VCaP (cell line): ENCODE measurements around the gene MYLK2.
"Not testable (repeated sequence)": the region's sequence is repeated elsewhere in the genome, so short reads cannot be mapped to it uniquely, and the experiment has no call there.

Experiments used
- H3K27ac ChIP-seq: fragments of 450-650 bp; 2 replicates; pipeline ENCODE4 v1.5.1; 2017
- TF ChIP-seq, protein P1 (sequence below): fragments of 450-650 bp; conservative IDR thresholded peaks from 2 replicates; pipeline ENCODE4 v1.5.1; 2017; ENCODE audit warnings: mild to moderate bottlenecking, moderate library complexity

Gene MYLK2

DNA sequence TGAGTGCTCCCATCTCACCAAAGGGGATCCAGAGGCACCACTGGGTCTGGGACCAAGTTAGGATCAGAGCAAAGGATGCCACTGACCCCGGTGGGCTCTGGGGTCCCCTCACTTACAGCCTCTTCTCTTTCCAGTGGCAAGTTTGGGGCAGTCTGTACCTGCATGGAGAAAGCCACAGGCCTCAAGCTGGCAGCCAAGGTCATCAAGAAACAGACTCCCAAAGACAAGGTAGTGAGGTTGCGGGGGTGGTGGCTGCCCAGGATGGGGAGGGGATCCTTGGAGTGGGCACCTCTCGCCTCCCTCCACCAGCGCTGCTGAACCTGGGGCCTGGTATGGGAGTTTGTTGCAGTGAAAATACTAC lies 4.9 kb downstream of the MYLK2 start:
- TF ChIP-seq, protein P1, sequence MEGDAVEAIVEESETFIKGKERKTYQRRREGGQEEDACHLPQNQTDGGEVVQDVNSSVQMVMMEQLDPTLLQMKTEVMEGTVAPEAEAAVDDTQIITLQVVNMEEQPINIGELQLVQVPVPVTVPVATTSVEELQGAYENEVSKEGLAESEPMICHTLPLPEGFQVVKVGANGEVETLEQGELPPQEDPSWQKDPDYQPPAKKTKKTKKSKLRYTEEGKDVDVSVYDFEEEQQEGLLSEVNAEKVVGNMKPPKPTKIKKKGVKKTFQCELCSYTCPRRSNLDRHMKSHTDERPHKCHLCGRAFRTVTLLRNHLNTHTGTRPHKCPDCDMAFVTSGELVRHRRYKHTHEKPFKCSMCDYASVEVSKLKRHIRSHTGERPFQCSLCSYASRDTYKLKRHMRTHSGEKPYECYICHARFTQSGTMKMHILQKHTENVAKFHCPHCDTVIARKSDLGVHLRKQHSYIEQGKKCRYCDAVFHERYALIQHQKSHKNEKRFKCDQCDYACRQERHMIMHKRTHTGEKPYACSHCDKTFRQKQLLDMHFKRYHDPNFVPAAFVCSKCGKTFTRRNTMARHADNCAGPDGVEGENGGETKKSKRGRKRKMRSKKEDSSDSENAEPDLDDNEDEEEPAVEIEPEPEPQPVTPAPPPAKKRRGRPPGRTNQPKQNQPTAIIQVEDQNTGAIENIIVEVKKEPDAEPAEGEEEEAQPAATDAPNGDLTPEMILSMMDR = no peak
- peak overlapping the region; percentile 26; the same call in 1 of the 2 replicates for H3K27ac ChIP-seq

DNA sequence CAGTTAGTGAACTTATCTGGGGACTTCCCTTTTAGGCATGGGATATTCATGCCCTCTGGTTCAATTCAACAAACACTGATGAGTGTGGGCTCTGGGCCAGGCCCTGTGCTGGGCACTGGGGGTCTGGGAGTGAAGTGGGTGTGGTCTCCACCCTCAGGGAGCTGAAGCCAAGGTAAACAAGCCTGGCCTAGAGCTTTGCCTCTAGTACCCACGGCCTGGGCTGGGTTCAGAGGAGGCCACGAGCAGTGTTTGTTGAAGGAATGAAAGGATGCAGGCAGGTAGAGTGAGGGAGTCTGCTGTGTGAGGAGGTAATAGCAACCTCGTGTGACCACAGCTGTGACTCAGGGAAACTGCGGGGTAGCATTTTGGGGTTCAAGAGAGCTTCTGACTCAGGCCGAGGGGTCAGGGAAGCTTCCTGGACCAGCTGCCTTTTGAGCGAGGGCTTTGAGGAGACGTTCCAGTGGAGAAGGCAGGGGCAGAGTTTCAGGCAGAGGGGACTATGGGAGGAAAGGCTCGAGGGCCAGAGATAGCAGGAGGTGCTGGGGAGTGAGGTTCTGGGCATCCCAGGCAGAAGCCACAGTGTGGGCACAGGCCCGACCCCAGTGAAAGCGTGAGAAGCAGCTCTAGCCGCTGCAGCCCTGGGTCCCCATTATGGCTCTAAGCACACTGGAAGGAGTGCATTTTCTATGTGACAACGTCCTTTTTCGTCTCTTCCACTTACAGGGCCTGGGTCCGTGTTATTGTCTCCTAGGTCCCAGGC lies 5.6 kb downstream of the MYLK2 start:
- TF ChIP-seq, protein P1 = no peak
- peak overlapping the region; percentile 26; the same call in 1 of the 2 replicates for H3K27ac ChIP-seq

DNA sequence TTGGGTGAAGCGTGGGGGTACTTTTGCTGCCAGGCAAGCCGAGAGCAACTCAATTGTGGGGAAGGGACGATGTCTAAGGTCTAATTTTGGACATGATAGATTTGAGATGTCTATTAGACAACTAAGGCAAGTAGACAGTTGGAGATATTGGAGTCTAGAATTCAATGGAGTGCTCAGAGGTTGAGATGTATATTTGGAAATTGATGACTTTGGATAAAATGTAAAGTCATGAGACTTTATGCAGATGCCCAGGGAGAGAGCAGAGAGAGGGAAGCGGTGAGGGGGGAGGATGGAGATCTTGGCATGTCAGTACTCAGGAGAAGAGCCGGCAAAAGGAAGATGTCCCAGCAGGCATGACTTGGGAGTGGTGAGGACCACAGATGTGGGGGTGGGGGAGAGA lies 6.9 kb downstream of the MYLK2 start:
- H3K27ac ChIP-seq = no peak overlapping the region
- TF ChIP-seq, protein P1 = no peak

DNA sequence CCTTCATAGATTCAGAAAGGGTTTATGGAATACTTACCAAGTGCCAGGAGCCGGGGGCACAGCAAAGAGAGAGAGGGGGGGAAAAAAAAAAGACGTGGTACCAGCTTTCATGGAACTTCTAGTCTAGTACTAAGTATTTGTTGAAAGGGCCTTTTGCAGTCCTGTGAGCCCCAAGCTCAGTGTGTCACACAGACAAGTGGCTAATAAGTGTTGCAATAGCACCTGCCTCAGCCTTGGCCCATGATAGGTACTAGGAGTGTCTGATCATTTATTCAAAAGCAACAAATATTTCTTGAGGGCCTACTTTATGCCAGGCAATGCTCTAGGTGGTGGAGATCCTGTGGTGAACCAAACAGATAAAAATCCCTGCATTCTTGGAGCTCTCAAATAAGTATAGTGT lies 7.9 kb downstream of the MYLK2 start:
- H3K27ac ChIP-seq = no peak overlapping the region
- TF ChIP-seq, protein P1 = no peak

DNA sequence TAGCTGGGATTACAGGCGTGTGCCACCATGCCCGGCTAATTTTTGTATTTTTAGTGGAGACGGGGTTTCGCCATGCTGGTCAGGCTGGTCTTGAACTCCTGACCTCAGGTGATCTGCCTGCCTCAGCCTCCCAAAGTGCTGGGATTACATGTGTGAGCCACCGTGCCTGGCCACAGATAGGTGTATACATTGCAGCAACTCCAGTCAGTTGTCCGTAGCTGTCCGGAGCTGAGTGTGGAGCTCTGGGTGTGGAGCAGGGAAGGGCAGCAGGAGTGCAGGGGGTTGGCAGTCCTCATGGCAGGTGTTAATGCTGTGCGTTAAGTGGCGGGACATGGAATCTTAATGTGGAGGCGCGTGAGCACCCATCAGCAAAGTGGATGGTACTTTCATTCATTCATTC lies 8.9 kb downstream of the MYLK2 start:
- H3K27ac ChIP-seq = not testable (repeated sequence)

DNA sequence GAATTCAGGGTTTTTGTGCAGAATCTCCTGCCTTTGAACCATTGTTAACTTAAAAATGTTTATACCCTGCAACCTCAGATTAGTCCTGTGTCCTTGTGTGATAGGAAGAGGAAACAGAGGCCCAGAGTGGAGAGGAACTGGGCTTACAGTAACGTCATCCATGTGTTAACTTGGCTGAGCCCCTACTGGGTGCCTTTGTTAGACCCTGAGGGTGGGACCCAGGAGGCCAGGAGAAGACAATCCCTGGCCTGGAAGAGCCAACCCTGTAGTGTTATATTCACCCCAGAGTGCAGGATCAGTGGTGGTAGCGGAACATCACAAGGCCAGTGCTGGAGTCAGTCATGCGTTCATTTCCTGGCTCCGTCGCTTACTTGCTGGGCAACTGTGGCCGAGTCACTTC lies 10.6 kb downstream of the MYLK2 start:
- TF ChIP-seq, protein P1 = no peak
- no peak overlapping the region for H3K27ac ChIP-seq

DNA sequence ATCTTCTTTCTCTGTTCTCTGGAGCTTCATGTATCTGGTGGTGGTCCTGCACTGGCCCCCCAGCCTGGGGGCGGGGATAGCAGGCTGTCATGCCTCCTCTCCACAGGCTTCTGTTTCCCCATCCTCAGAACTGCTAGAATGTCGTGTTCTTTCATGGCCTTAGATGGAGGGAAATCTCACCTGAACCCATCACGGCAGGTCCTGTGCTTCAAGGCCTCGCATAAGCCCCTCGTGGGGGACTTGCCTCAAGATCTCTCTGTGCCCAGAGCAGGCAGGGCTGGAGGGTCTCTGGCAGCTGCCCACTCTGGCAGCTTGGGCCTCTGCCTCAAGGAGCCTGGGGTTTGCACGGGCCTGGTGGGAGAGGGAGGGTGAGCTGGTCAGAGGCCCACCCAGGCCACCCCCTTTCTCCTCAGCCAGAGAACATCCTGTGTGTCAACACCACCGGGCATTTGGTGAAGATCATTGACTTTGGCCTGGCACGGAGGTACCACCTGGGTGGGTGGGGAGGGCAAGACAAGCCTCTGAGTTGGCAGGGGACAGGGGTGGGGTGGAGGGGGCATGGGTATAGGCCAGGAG lies 11.3 kb downstream of the MYLK2 start:
- TF ChIP-seq, protein P1 = no peak
- no peak overlapping the region for H3K27ac ChIP-seq

DNA sequence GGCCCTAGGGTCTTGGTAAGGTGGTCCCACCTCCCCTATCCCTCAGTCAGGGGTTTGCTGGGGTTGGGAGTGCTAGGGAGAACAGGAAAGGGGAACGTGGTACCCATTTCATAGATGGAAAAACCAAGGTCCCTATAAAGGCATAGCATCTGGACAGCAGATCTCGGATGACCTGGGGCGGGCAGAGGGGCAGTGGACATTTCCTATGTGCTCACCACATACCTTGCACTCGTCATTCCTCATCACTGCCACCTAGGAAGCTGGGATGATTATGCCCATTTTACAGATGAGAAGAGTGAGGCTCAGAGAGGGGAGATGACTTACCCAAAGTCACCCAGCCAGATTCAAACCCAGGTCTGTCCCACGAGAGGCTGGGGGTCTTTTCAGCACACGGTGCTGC lies 12.1 kb downstream of the MYLK2 start:
- TF ChIP-seq, protein P1 = no peak
- no peak overlapping the region for H3K27ac ChIP-seq
